ENCODE measurements around the gene NIT1.
A peak's percentile ranks its signal among the peaks of the same experiment; 100 is the strongest.
"Not testable (repeated sequence)": the region's sequence is repeated elsewhere in the genome, so short reads cannot be mapped to it uniquely, and the experiment has no call there.

NIT1 gene

GRCh38 chr1:161114556-161114955 lies 3.3 kb upstream of the NIT1 start:
- Histone ChIP-seq H3K36me3 (peaks cover 9 to 70% (median 46%) of the 10 kb centered on the region in 11 experiments), H4K20me1 (peaks cover 64 to 76% (median 72%) of the 10 kb centered on the region in 11 experiments; a peak in 21 of 22 replicates), H3K9me3 (replicated peaks in 1 of 11) (no peaks in the 10 kb centered on the region), H3K4me3 (no peak overlapping the region), H3K27me3 (no peaks in the 10 kb centered on the region), H3K4me1 (peaks cover 52 to 78% (median 73%) of the 10 kb centered on the region in 10 experiments), H3K4me2 (peak overlapping the region; percentile 81 to 99 (median 93); a peak in 20 of 22 replicates), H3K9ac (no peak overlapping the region), H3K27ac (no peak overlapping the region)
- no peak for TF ChIP-seq Cebpa-rat (IDR thresholded peaks at IDR 0.05)

GRCh38 chr1:161115132-161115711 lies 2.7 kb upstream of the NIT1 start:
- H3K9me3 ChIP-seq (replicated peaks in 1 of 11) = no peaks in the 10 kb centered on the region
- H3K27ac ChIP-seq = no peak overlapping the region
- H3K9ac ChIP-seq = peak overlapping the region in 1 of 11 experiments; percentile 89; a peak in 1 of 22 replicates
- H3K36me3 ChIP-seq = peaks cover 6 to 69% (median 44%) of the 10 kb centered on the region in 11 experiments
- peak overlapping the region; percentile 81 to 99 (median 93) for H3K4me2 ChIP-seq
- H3K4me1 ChIP-seq = peaks cover 58 to 84% (median 80%) of the 10 kb centered on the region in 10 experiments
- no peaks in the 10 kb centered on the region for H3K27me3 ChIP-seq
- TF ChIP-seq Cebpa-rat (IDR thresholded peaks at IDR 0.05) = no peak
- peak overlapping the region in 1 of 10 experiments; percentile 15; a peak in 1 of 20 replicates for H3K4me3 ChIP-seq
- H4K20me1 ChIP-seq = peaks cover 58 to 72% (median 66%) of the 10 kb centered on the region in 11 experiments; a peak in 21 of 22 replicates

- H3K27me3 ChIP-seq; H3K9me3 ChIP-seq (replicated peaks in 1 of 11); H3K27ac ChIP-seq: not testable (repeated sequence)
- peaks cover 11 to 69% (median 45%) of the 10 kb centered on the region in 11 experiments for H3K36me3 ChIP-seq
- H3K4me1 ChIP-seq = peaks cover 60 to 88% (median 84%) of the 10 kb centered on the region in 10 experiments
- H3K4me2 ChIP-seq = peak overlapping the region; percentile 81 to 99 (median 93)
- peaks cover 52 to 68% (median 58%) of the 10 kb centered on the region in 11 experiments; a peak in 21 of 22 replicates for H4K20me1 ChIP-seq
- peak overlapping the region in 8 of 10 experiments; percentile 84 to 100 (median 96); a peak in 12 of 20 replicates for H3K4me3 ChIP-seq
- H3K9ac ChIP-seq = peak overlapping the region in 6 of 11 experiments; percentile 49 to 95 (median 90); a peak in 5 of 22 replicates
Observed at GRCh38 chr1:161115961-161116360, 1.9 kb upstream of the NIT1 start.

GRCh38 chr1:161119092-161119903 lies 1.4 kb downstream of the NIT1 start:
- Histone ChIP-seq H3K9ac (peak overlapping the region; percentile 85 to 95 (median 91)), H3K9me3 (replicated peaks in 1 of 11) (no peaks in the 10 kb centered on the region), H3K36me3 (peaks cover 39 to 72% (median 65%) of the 10 kb centered on the region in 11 experiments), H3K4me2 (peak overlapping the region; percentile 81 to 98 (median 93)), H3K27ac (peak overlapping the region; percentile 79 to 93 (median 88); a peak in 19 of 22 replicates), H3K4me1 (peaks cover 47 to 85% (median 70%) of the 10 kb centered on the region in 10 experiments), H3K27me3 (no peaks in the 10 kb centered on the region), H3K4me3 (peak overlapping the region; percentile 84 to 100 (median 98); a peak in 19 of 20 replicates), H4K20me1 (peaks cover 20 to 50% (median 35%) of the 10 kb centered on the region in 11 experiments; a peak in 21 of 22 replicates)
- TF ChIP-seq Cebpa-rat (IDR thresholded peaks at IDR 0.05) = no peak

GRCh38 chr1:161121042-161121650 lies 3.2 kb downstream of the NIT1 start:
- Histone ChIP-seq H3K36me3 (peaks cover 58 to 72% (median 65%) of the 10 kb centered on the region in 11 experiments), H3K9me3 (replicated peaks in 1 of 11) (no peaks in the 10 kb centered on the region), H3K27ac (peak overlapping the region in 7 of 11 experiments; percentile 20 to 65 (median 60); a peak in 15 of 22 replicates), H3K9ac (peak overlapping the region in 4 of 11 experiments; percentile 26 to 48 (median 38); a peak in 4 of 22 replicates), H3K4me2 (peak overlapping the region in 7 of 11 experiments; percentile 18 to 98 (median 76); a peak in 13 of 22 replicates), H3K27me3 (no peaks in the 10 kb centered on the region), H3K4me3 (no peak overlapping the region), H3K4me1 (peaks cover 29 to 66% (median 52%) of the 10 kb centered on the region in 10 experiments), H4K20me1 (peaks cover 2 to 50% (median 32%) of the 10 kb centered on the region in 11 experiments; a peak in 18 of 22 replicates)
- TF ChIP-seq Cebpa-rat (IDR thresholded peaks at IDR 0.05) = no peak

GRCh38 chr1:161121834-161122233 lies 3.9 kb downstream of the NIT1 start:
- peaks cover 64 to 72% (median 71%) of the 10 kb centered on the region in 11 experiments for H3K36me3 ChIP-seq
- H4K20me1 ChIP-seq = peaks cover 0 to 52% (median 25%) of the 10 kb centered on the region in 11 experiments; a peak in 14 of 22 replicates
- H3K4me3 ChIP-seq = no peak overlapping the region; a peak in 1 of 20 replicates
- H3K27ac ChIP-seq = peak overlapping the region in 7 of 11 experiments; percentile 20 to 65 (median 60); a peak in 13 of 22 replicates
- TF ChIP-seq Cebpa-rat (IDR thresholded peaks at IDR 0.05) = no peak
- H3K9me3 ChIP-seq (replicated peaks in 1 of 11) = no peaks in the 10 kb centered on the region
- H3K4me2 ChIP-seq = peak overlapping the region in 7 of 11 experiments; percentile 18 to 98 (median 76); a peak in 13 of 22 replicates
- peaks cover 22 to 63% (median 45%) of the 10 kb centered on the region in 10 experiments for H3K4me1 ChIP-seq
- H3K9ac ChIP-seq = peak overlapping the region in 5 of 11 experiments; percentile 26 to 48 (median 42); a peak in 7 of 22 replicates
- no peaks in the 10 kb centered on the region for H3K27me3 ChIP-seq

GRCh38 chr1:161122967-161123366 lies 5.1 kb downstream of the NIT1 start:
- Histone ChIP-seq H3K4me1 (peaks cover 25 to 71% (median 50%) of the 10 kb centered on the region in 10 experiments), H3K36me3 (peaks cover 75 to 83% (median 82%) of the 10 kb centered on the region in 11 experiments), H3K27me3 (no peaks in the 10 kb centered on the region), H3K27ac (no peak overlapping the region), H3K9me3 (replicated peaks in 1 of 11) (no peaks in the 10 kb centered on the region), H3K9ac (no peak overlapping the region), H3K4me3 (no peak overlapping the region), H4K20me1 (peaks cover 0 to 63% (median 33%) of the 10 kb centered on the region in 11 experiments; a peak in 14 of 22 replicates), H3K4me2 (peak overlapping the region in 3 of 11 experiments; percentile 91 to 98 (median 98); a peak in 5 of 22 replicates)
- no peak for TF ChIP-seq Cebpa-rat (IDR thresholded peaks at IDR 0.05)

GRCh38 chr1:161127649-161128048 lies 9.7 kb downstream of the NIT1 start:
- peak overlapping the region in 1 of 10 experiments; percentile 43; a peak in 2 of 20 replicates for H3K4me3 ChIP-seq
- peak overlapping the region in 2 of 11 experiments; percentile 3 to 38; a peak in 2 of 22 replicates for H3K9ac ChIP-seq
- H3K9me3 ChIP-seq (replicated peaks in 1 of 11) = no peaks in the 10 kb centered on the region
- TF ChIP-seq Cebpa-rat (IDR thresholded peaks at IDR 0.05) = no peak
- H3K4me2 ChIP-seq = peak overlapping the region in 10 of 11 experiments; percentile 0 to 97 (median 58); a peak in 17 of 22 replicates
- H3K4me1 ChIP-seq = peaks cover 42 to 66% (median 48%) of the 10 kb centered on the region in 10 experiments
- H3K27ac ChIP-seq = peak overlapping the region in 1 of 11 experiments; percentile 3; a peak in 1 of 22 replicates
- H4K20me1 ChIP-seq = peaks cover 0 to 83% (median 36%) of the 10 kb centered on the region in 11 experiments; a peak in 13 of 22 replicates
- H3K36me3 ChIP-seq = peaks cover 71 to 82% (median 81%) of the 10 kb centered on the region in 11 experiments
- no peaks in the 10 kb centered on the region for H3K27me3 ChIP-seq
